Psoas muscle (tissue), 8 donors: ENCODE results near the gene KCNAB2. TPM values are rescaled to one million over a fixed set of nuclear protein-coding genes. Genes with fewer than 3 reads are reported as not detected.

Source experiments
- ATAC-seq, 4 donors: fragments of 200-7000 bp; cut with Tn5 transposase; one replicate each; pipeline ENCODE4 v1.9.1; 2020; ENCODE audit warnings: moderate library complexity in 3 of 4, mild to moderate bottlenecking in 2 of 4
- DNase-seq, 2 donors: peaks; one replicate each; pipeline ENCODE4 v3.0.0-alpha.2; 2020
- H3K27ac ChIP-seq: fragments of 200-600 bp; one replicate; pipeline ENCODE4 v1.8.0; 2022
- H3K27me3 ChIP-seq, 3 donors: fragments of 200-600 bp in 1 of 3; one replicate each; pipeline versions ENCODE4 v1.6.1 to v1.8.0; 2013 to 2022; ENCODE audit warnings: low read length in 2 of 3, mild to moderate bottlenecking in 2 of 3, moderate library complexity in 1 of 3; ENCODE audit not compliant: insufficient read depth in 3 of 3
- H3K36me3 ChIP-seq, 2 donors: fragments of 200-600 bp in 1 of 2; one replicate each; pipeline versions ENCODE4 v1.6.1 to v1.8.0; 2013 to 2022; ENCODE audit warnings: low read depth in 1 of 2, mild to moderate bottlenecking in 1 of 2, moderate library complexity in 1 of 2; ENCODE audit not compliant: insufficient read depth in 1 of 2
- H3K4me1 ChIP-seq: fragments of 200-600 bp; one replicate; pipeline ENCODE4 v1.8.0; 2022
- H3K4me3 ChIP-seq: fragments of 200-600 bp; one replicate; pipeline ENCODE4 v1.8.0; 2022; ENCODE audit warnings: mild to moderate bottlenecking
- H3K9me3 ChIP-seq: fragments of 200-600 bp; one replicate; pipeline ENCODE4 v1.8.0; 2022
- CTCF ChIP-seq: fragments of 200-600 bp; IDR thresholded peaks from one replicate; pipeline ENCODE4 v1.8.0; 2022; ENCODE audit warnings: antibody characterized with exemption
- WGBS, 3 donors: extraction: QIAGEN DNeasy Blood & Tissue Kit; methylation state at CpG; one replicate each; pipeline versions ENCODE4 v1.1.6 to v1.1.7; 2013; 5-methylcytosine and 5-hydroxymethylcytosine counted together
- intact Hi-C, 2 donors: fragments of 100-400 bp; cut with DNase I; formaldehyde crosslinking; loops; one replicate each; pipeline versions ENCODE4 v1.11.0 to v1.14.2; 2022
- polyA plus RNA-seq, 3 donors: library from polyadenylated mRNA; stranded (reverse); fragments of 200-250 nt; gene quantifications; one replicate each; pipeline ENCODE4 v1.2.3, GENCODE V29; 2013
- total RNA-seq, 4 donors: library from RNA; stranded (reverse); fragmentation: NEBNext Ultra II Directional in 2 of 4; extraction: Animal tissue kit (Norgen Biotek cat#: 25700) in 2 of 4; gene quantifications; one replicate each; pipeline versions ENCODE4 v1.2.1 to v1.2.4, GENCODE V29; 2021 to 2023
- donor health status: healthy with polysubstance abuse.
- donor health status: DM: no; HTN: no; CAD: no; lungs with moderate emphysema.
- donor health status: Bipolar disorder and iron deficiency.
- donor health status: healthy.
- donor health status: DM: yes; HTN: yes; CAD: no.
- donor health status: DM: no; HTN: no; CAD: no.
- donor health status: DM: no; HTN: no; CAD: no.
- donor health status: DM: yes; HTN: yes; CAD: no.

KCNAB2 gene
- total and polyA plus RNA-seq, 7 donors, result 0.86 to 8.8 (median 2.1) TPM

DNA sequence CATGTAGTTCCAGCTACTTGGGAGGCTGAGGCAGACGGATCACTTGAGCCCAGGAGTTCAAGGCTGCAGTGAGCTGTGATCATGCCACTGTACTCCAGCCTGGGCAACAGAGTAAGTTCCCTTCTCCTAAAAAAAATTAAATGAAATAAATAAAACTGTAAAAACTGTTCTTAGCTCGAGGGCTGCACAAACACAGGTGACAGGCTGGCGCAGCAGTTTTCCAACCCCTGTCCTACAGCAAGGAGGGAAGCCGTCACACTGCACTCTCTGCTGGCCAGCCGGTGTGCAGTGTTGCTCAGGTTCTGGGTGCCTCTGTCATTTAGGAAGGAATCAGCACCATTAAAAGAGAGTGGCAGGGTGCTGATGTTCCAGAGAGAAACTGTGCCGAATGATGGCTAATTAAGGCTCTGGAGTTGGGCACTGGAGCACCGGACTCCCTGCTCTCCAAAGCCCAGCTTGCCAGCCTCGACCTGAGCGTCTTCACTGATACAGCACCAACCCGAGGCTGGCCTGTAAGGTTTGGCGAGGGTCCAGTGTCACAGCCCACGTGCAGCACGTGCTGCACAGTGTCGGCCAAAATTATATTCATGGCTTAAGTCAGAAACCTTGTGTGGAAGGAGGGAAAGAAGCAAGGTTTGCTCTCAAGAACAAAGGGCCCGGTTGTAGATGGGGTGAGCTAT, 26.4 kb upstream of the KCNAB2 start:
- Histone ChIP-seq H3K27me3 (peaks cover 0 to 7% (median 2%) of the 10 kb centered on the region in 3 donors), H3K27ac (no peak overlapping the region), H3K4me1 (no peaks in the 10 kb centered on the region), H3K36me3 (no peaks in the 10 kb centered on the region), H3K4me3 (no peak overlapping the region), H3K9me3 (no peaks in the 10 kb centered on the region)
- no peak for TF ChIP-seq CTCF
- intact Hi-C loops, result no loop called here
- no peak for DNase-seq
- WGBS, 3 donors, result 68 to 72% (median 69%) methylated on average over 15 of the region's 15 CpGs
- ATAC-seq, result no peak

- no peak for ATAC-seq
- intact Hi-C loops, result no loop called here
- no peak for DNase-seq
- Histone ChIP-seq H3K27ac (no peak overlapping the region), H3K4me3 (no peak overlapping the region), H3K27me3 (peaks cover 0 to 31% (median 2%) of the 10 kb centered on the region in 3 donors), H3K9me3 (no peaks in the 10 kb centered on the region), H3K4me1 (no peaks in the 10 kb centered on the region), H3K36me3 (no peaks in the 10 kb centered on the region)
- WGBS, 3 donors, result 95 to 98% (median 96%) methylated on average over 4 of the region's 4 CpGs
- TF ChIP-seq CTCF, result no peak
Measured at GRCh38 chr1:6022193-6022592, 23.5 kb upstream of the KCNAB2 start.

- intact Hi-C loops, result no loop called here
- Histone ChIP-seq H3K27me3 (peaks cover 0 to 31% (median 4%) of the 10 kb centered on the region in 3 donors), H3K4me1 (no peaks in the 10 kb centered on the region), H3K4me3 (no peak overlapping the region), H3K36me3 (no peaks in the 10 kb centered on the region), H3K27ac (no peak overlapping the region), H3K9me3 (no peaks in the 10 kb centered on the region)
- 78 to 82% (median 82%) methylated on average over 5 of the region's 5 CpGs for WGBS, 3 donors
- ATAC-seq (no peak), DNase-seq (no peak)
- TF ChIP-seq CTCF, result no peak
Measured at GRCh38 chr1:6023346-6023745, 22.3 kb upstream of the KCNAB2 start.

DNA sequence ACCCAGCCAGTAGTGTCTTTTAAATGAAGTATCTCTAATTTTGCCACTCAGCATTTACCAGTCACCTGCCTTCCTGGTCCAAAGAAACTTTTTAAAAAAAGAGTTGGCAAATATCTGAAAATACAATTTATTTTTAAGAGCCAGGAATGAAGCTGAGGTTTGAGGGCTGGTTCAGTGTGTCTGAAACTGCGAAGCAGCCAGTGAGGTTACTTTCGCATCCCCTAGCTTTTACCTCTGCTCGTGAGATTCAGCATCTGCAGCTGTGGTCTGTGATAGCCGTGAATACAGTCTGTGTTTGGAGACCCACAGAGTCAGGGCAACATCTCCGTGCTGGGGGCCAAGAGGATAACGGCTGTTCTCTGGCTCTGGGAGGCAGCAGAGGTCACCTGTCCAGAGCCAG, 21.3 kb upstream of the KCNAB2 start:
- H3K9me3 ChIP-seq, result no peaks in the 10 kb centered on the region
- no peak overlapping the region for H3K4me3 ChIP-seq
- no peaks in the 10 kb centered on the region for H3K36me3 ChIP-seq
- ATAC-seq (no peak), DNase-seq (no peak)
- H3K27me3 ChIP-seq, result peaks cover 0 to 31% (median 4%) of the 10 kb centered on the region in 3 donors
- no peak for TF ChIP-seq CTCF
- WGBS, 3 donors, result 71 to 77% (median 76%) methylated on average over 6 of the region's 6 CpGs
- no peak overlapping the region for H3K27ac ChIP-seq
- intact Hi-C loops, result no loop called here
- no peaks in the 10 kb centered on the region for H3K4me1 ChIP-seq
